ENCODE results near the gene TNN.

Gene TNN

GRCh38 chr1:175178456-175178855, 110.8 kb downstream of the TNN start:
- no peak for DNase-seq

DNA sequence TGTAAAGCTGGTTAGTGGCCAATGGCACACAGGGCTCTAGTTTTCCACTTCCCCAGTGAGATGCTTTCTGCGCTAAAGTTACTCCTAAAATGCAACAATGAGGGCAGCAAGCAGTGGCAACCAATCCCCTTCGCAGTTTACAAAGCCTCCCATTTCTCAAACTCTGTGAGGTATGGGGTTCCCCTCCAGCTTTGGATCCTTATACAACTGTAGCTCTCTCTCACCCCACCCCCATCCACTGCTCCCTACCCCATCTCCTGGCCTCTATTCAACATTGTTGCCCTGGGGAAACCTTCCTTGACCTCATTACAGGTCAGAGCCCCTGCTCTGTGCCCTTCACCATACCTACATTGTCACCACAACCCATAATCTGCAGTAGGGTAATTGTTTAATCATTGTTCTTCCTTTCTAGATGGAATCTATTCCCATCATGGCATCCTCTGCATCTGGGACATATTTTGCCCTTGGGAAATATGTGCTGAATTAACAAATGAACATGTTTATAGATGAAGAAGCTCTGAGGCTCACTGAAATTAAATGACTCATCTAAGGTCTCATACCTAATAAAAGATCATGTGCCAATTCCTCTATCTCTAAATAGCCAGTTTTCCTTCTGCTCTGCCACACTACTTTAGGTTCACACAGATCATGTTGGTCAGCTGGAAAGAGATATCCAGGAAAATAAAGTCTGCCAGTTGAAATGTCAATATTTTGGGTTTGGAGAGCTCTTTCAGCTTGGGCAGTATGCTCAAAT, 112.4 kb downstream of the TNN start:
- DNase-seq: no peak

GRCh38 chr1:175182201-175182746, 114.6 kb downstream of the TNN start:
- no peak for DNase-seq

DNA sequence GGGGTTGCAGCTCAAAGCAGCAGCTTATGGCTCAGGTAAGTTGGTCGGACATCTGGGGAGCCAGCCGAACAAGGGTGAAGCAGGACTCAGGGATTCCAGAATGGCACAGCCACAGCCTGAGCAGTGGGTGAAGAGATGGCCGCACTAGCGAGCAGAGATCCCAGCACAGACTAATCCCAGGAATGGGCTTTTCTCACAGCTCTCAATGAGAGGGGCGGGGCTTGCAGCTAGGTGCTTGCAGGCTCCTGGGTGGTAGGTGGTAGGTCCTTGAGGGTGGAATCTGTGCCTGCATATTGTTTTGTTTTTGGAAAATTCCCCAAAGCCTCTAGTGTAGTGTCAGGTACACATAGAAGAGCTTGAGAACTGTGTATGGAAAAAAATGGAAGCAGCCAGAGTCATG, 116.0 kb downstream of the TNN start:
- DNase-seq: no peak

GRCh38 chr1:175185903-175186302, 118.3 kb downstream of the TNN start:
- no peak for DNase-seq

- DNase-seq: no peak
Observed at GRCh38 chr1:175186433-175187160, 119.0 kb downstream of the TNN start.

DNA sequence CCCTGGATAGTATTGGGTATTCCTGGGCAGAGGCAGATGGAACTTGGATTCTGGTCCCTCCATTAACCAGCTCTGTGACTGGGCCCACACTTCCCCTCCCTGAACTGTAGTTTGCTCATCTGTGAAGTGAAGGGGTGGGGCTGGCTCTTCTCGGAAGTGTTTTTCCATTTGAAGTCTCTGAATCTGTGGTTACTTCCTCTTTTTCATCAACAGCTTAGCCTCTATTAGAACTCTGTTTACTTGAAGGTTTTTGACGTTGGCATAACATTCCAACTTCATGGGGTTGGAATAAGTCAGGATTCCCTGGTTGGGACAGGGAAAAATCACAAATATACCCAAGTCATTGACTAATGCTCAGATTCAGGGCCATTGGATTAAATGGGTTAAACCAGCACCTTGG, 121.3 kb downstream of the TNN start:
- peak; percentile 61 for DNase-seq

- DNase-seq: no peak
Observed at GRCh38 chr1:175191659-175192058, 124.0 kb downstream of the TNN start.

DNA sequence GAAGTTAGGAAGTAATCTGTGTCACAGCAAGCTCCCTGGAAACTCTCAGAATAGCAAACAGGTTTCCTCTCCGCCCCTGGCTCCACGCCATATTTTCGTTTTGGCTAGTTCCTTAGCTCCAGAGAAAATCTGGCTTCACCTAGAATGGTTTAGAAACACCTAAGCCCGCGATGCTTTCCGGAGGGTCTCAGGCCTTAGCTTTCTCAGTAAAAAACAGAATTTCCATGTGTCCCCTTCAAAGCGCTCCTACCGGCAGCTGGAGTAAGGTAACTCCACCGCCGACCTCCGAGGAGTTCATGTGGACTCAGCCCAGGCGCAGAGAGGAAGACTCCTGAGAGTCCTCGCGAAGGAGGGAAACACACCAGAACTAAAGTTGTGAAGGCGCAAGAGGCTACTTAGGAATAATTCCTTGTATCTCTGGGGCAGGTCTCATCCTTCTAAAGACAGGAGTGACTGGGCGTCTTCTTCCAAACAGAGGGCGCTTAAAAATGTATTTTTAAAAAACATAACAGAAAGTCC, 124.5 kb downstream of the TNN start:
- peak; percentile 72 for DNase-seq

DNA sequence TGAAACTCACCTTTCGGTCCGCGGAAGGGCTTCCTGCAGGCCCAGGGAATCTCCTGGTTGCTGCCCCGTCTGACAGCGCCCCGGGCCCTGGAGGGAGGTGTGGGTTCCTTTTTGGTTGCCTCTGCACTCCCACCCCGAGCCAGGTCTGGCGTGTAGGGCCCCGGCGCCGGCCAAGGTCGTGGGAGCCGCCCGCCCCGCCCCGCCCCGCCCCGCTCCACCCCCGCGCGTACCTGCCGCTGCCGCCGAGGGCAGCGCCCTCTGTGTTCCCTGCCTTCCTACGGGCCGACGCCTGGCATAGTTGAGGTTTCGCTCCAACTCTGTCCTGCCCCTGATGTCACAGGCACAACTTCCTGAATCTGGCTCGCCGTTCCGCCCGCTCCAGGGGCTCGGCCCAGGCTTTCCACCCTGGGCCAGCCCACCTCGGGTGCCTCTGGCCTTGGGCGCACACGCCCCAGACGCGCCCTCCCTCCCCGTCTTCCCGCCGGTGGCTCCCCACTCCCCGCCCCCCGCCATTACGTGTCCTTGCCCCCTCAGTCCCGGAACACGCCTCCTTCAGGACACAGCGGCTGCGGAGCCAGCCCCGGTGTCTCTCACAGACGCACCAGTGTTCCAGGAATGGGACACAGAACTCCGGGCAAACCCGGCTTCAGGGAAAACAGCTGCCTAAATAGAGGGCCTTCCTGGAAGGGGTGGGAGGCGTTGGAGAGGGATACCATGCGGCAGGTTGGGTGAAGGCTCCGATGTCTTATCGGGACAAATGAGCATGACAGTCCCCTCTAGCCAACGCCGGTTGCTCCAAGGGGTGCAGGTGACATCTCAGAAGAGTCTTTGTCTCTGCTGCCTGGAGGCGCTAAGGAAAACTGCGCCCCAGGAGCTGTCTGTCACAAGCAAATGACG, 125.2 kb downstream of the TNN start, which contains the start of gene KIAA0040:
KIAA0040 (minus strand) TSS at position 147 of the 897 bp plus-strand sequence. CDS start 31,763 bp downstream, outside the sequence.
- DNase-seq: peak; percentile 80

DNA sequence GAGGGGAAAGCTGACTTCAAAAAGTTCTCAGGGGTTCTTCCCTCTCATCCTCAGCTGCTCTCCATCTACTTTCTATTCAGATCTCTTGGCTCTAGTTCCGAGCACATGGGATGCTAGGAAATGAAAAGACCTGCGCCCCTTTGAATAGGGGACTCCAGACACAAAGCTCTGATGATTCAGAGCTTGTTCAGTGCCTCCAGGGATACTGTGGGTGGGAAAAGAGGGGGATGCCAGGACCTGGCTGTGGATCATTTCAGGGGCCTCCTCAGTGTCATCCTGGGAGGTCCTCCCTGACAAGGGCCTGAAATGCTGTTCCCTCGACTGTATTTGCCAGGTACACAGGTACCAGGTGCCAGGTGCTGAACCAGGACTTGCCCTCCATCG, 125.9 kb downstream of the TNN start:
- DNase-seq: no peak

DNA sequence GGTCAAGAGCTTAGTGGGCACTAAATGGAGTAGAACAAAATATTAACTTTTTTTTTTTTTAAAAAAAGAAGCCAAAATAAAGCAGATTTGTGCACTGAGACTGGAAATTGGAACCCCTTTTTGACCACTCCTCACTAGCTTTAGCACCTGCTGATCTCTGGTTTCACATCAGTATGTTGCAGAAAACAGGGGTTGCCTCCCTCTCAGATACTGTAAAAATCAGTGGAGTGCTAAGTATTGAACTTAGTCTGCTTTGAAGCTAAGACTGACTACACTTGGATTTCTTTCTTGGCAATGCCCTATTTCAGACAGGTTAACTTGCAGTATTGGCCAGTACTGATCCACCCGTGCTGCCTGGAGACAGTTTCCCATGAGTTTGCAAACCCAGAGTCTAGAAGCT, 127.6 kb downstream of the TNN start:
- DNase-seq: no peak

DNA sequence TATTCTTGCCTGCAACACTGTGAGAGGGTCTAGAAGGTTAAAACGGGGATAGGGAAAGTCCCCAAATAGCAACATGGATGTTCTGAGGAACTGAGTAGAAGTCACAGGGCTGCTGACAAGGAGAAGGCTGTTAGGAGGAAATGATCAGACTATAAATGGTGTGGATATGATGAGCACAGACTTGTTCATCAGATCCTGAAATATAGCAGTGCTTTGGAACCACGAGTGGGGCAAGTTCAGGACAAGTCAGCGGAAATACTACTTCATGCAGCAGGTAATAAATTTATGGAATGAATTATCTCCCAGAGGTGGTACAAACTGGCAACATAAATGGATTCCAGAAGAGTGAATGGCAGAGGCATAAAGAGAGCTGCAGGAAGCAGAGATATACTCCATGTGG, 128.2 kb downstream of the TNN start:
- DNase-seq: no peak

GRCh38 chr1:175197531-175197930, 129.9 kb downstream of the TNN start:
- no peak for DNase-seq
